Left renal pelvis (tissue), 4 donors: ENCODE data around the gene CLCN6. TPM values are rescaled to one million over a fixed set of nuclear protein-coding genes. Genes with fewer than 3 reads are reported as not detected.
A peak's percentile ranks its signal among the peaks of the same experiment; 100 is the strongest.

ENCODE experiments used
- DNase-seq, 4 donors: peaks; one replicate each; pipeline ENCODE4 v3.0.0-alpha.2; 2013; ENCODE audit warnings: low read depth in 4 of 4, low spot score in 3 of 4
- polyA plus RNA-seq, 4 donors: library from polyadenylated mRNA; unstranded; fragments of 120-200 nt; gene quantifications; one replicate each; pipeline ENCODE4 v1.2.1, GENCODE V29; 2013; ENCODE audit not compliant: insufficient read length in 4 of 4

CLCN6 gene
- polyA plus RNA-seq, 4 donors, result 13.8 to 28.3 (median 18.6) TPM

GRCh38 chr1:11847667-11848372, 41.8 kb downstream of the CLCN6 start, which contains the start of gene NPPA:
TSS of gene NPPA (minus strand) at chr1:11847783. CDS start at chr1:11847684, 99 bp downstream.
- DNase-seq, result no peak

- DNase-seq, result no peak
Observed at GRCh38 chr1:11848373-11848700, 42.3 kb downstream of the CLCN6 start.

DNA sequence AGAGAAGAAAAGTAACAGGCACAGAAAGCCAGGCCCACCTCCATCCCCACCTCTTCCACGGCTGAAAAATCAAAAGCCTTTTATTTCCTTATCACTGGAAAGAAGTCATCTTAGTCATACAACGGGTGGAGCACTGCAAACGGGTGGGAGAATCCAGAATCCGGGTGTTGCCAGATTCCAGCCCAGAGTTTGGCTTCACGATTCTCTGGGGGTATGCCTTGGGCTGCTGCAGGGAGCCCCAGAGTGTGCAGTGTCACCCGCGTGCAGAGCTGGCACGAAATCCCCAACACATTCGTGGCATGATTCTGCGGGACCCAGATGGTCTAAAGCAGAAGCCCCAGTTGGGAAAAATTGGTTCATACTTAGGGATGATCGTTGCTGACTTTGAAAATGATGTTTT, 44.2 kb downstream of the CLCN6 start:
- no peak for DNase-seq

GRCh38 chr1:11851180-11851579, 45.2 kb downstream of the CLCN6 start:
- DNase-seq, result no peak

DNA sequence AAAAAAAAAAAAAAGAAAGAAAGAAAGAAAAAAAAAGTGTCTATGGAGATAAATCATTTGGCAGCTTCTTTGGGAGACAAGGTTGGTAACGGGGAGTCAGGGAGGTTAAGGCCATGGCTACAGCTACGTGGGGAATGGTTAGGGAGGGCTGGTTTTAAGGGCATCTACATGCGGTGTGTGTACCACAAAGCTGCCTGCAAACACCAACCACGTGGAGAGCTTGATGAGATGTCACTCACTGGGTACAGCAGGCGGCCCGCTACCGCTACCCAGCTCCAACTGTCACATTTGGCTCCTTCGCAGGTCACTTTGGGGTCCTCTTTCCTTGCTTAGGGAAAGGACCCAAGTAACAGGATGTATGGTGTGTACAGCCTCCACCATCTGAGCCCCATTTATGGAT, 48.5 kb downstream of the CLCN6 start:
- no peak for DNase-seq

- DNase-seq, result no peak
Observed at GRCh38 chr1:11855430-11855829, 49.4 kb downstream of the CLCN6 start.

DNA sequence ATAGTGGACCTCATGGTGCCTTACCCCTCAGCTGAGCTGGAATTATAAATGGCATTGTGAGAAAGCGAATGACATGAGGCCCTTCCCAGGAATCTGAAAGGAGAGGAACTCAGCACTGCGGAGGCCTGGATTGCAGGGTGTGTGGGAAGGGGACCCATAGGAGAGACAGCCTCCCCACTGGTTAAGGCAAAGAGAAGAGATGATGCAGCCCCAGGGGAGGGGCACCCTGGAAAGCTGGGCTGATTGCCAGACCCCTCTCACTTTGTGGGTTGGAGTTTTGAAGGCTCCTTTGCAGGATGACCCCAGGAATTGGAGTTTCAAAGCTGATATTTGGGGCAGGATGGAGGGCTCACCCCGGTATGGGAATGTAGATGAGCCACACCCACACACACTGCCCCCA, 50.7 kb downstream of the CLCN6 start:
- no peak for DNase-seq

- DNase-seq, result no peak
Observed at GRCh38 chr1:11857164-11857851, 51.3 kb downstream of the CLCN6 start.

- no peak for DNase-seq
Observed at GRCh38 chr1:11858158-11858557, 52.2 kb downstream of the CLCN6 start.

- no peak for DNase-seq
Observed at GRCh38 chr1:11858613-11858967, 52.6 kb downstream of the CLCN6 start, which contains the start of gene NPPB. TSS of gene NPPB (minus strand) at chr1:11858945. CDS start at chr1:11858833, 112 bp downstream.

GRCh38 chr1:11858968-11859871, 53.2 kb downstream of the CLCN6 start:
- DNase-seq, result peak in 2 of 4 donors; percentile 50 to 62

GRCh38 chr1:11860083-11860482, 54.1 kb downstream of the CLCN6 start:
- no peak for DNase-seq

GRCh38 chr1:11860587-11860986, 54.6 kb downstream of the CLCN6 start:
- DNase-seq, result no peak

DNA sequence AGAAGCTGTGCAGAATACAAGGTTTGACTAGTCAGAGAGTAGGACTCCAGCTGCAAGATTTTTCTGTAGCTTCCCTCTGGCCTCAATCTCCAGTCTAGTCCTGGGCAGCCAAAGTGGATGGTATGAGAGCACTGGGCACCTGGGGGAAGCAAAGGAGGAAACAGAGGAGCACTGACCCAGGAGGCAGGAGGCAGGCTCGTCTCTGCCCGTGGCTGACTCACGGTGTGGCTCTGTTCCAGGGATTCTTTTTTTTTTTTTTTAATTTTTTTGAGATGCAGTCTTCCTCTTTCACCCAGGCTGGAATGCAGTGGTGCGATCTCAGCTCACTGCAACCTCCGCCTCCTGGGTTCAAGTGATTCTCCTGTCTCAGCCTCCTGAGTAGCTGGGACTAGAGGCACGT, 56.9 kb downstream of the CLCN6 start:
- no peak for DNase-seq

- DNase-seq, result no peak
Observed at GRCh38 chr1:11868331-11868980, 62.5 kb downstream of the CLCN6 start.

DNA sequence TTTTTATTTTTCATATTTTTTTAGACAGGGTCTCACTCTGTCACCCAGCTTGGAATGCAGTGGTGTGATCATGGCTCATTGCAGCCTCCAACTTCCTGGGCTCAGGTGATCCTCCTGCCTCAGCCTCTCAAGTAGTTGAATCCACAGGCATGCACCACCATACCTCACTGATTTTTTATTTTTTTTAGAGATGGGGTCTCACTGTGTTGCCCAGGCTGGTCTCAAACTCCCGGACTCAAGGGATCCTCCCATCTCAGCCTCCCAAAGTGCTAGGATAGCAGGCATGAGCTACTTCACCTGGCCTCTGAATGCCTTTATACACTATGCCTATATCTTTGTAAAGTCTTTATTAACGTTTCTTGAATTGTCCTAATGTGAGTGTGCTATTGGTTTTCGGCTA, 63.1 kb downstream of the CLCN6 start:
- no peak for DNase-seq

- DNase-seq, result no peak
Observed at GRCh38 chr1:11869650-11870207, 63.7 kb downstream of the CLCN6 start.

- DNase-seq, result no peak
Observed at GRCh38 chr1:11872545-11872944, 66.6 kb downstream of the CLCN6 start.

GRCh38 chr1:11873395-11874257, 67.6 kb downstream of the CLCN6 start:
- DNase-seq, result no peak

- no peak for DNase-seq
Observed at GRCh38 chr1:11874258-11874562, 68.2 kb downstream of the CLCN6 start.
